Measurements from ENCODE around the gene CADM2. TPM values are rescaled to one million over a fixed set of nuclear protein-coding genes. Genes with fewer than 3 reads are reported as not detected.

Gene CADM2
- total and polyA plus RNA-seq, 2 experiments from 2014 or later: 2.9 to 7.8 TPM

- no peak for DNase-seq (ENCODE audit: low spot score)
- Histone ChIP-seq H4K20me1 (ENCODE audit: insufficient read depth, poor library complexity, severe bottlenecking) (no peaks in the 10 kb centered on the region), H3K9me3 (ENCODE audit: low read depth) (no peaks in the 10 kb centered on the region), H3K36me3 (replicated peaks; ENCODE audit: insufficient read depth, low read depth) (no peaks in the 10 kb centered on the region), H3K4me1 (ENCODE audit: insufficient read depth) (no peaks in the 10 kb centered on the region), H3K79me2 (no peaks in the 10 kb centered on the region), H3K4me2 (no peak overlapping the region), H3K27ac (no peak overlapping the region), H2AFZ (no peak overlapping the region), H3K9me2 (replicated peaks; ENCODE audit: insufficient read depth) (no peaks in the 10 kb centered on the region), H3K27me3 (no peaks in the 10 kb centered on the region), H3K4me3 (no peak overlapping the region)
- 71% methylated on average over 1 of the region's 1 CpG for WGBS (ENCODE audit: low lambda C conversion rate, missing lambda C conversion rate)
- no peak for TF ChIP-seq CTCF (IDR thresholded peaks at IDR 0.05; ENCODE audit: poor library complexity)
- TF ChIP-seq EZH2 (IDR thresholded peaks at IDR 0.05; ENCODE audit: borderline replicate concordance): no peak
- TF ChIP-seq EZH2phosphoT487 (IDR thresholded peaks at IDR 0.05; ENCODE audit: low read depth, severe bottlenecking, unreplicated experiment): no peak
Observed at GRCh38 chr3:85051786-85052185, 93.0 kb downstream of the CADM2 start.

- H3K4me1 ChIP-seq (ENCODE audit: insufficient read depth): no peaks in the 10 kb centered on the region
- WGBS (ENCODE audit: low lambda C conversion rate, missing lambda C conversion rate): 94% methylated on average over 1 of the region's 1 CpG
- H3K9me3 ChIP-seq (ENCODE audit: low read depth): no peaks in the 10 kb centered on the region
- H2AFZ ChIP-seq: no peak overlapping the region
- DNase-seq (ENCODE audit: low spot score): no peak
- no peak overlapping the region for H3K27ac ChIP-seq
- TF ChIP-seq CTCF (IDR thresholded peaks at IDR 0.05; ENCODE audit: poor library complexity) (no peak), EZH2 (IDR thresholded peaks at IDR 0.05; ENCODE audit: borderline replicate concordance) (no peak), EZH2phosphoT487 (IDR thresholded peaks at IDR 0.05; ENCODE audit: low read depth, severe bottlenecking, unreplicated experiment) (no peak)
- H3K36me3 ChIP-seq (replicated peaks; ENCODE audit: insufficient read depth, low read depth): no peaks in the 10 kb centered on the region
- no peaks in the 10 kb centered on the region for H4K20me1 ChIP-seq (ENCODE audit: insufficient read depth, poor library complexity, severe bottlenecking)
- no peak overlapping the region for H3K4me3 ChIP-seq
- H3K9me2 ChIP-seq (replicated peaks; ENCODE audit: insufficient read depth): no peaks in the 10 kb centered on the region
- H3K79me2 ChIP-seq: no peaks in the 10 kb centered on the region
- no peak overlapping the region for H3K4me2 ChIP-seq
- no peaks in the 10 kb centered on the region for H3K27me3 ChIP-seq
Observed at GRCh38 chr3:85053626-85054025, 94.8 kb downstream of the CADM2 start.

GRCh38 chr3:85054579-85054978 is 95.8 kb downstream of the CADM2 start:
- H3K9me3 ChIP-seq (ENCODE audit: low read depth): no peaks in the 10 kb centered on the region
- no peaks in the 10 kb centered on the region for H3K79me2 ChIP-seq
- H3K36me3 ChIP-seq (replicated peaks; ENCODE audit: insufficient read depth, low read depth): no peaks in the 10 kb centered on the region

More at GRCh38 chr3:85054579-85054978, 95.8 kb downstream of the CADM2 start:
- Histone ChIP-seq H3K4me2 (no peak overlapping the region), H3K4me1 (ENCODE audit: insufficient read depth) (no peaks in the 10 kb centered on the region), H3K27ac (no peak overlapping the region), H2AFZ (no peak overlapping the region), H3K4me3 (no peak overlapping the region), H3K27me3 (no peaks in the 10 kb centered on the region), H4K20me1 (ENCODE audit: insufficient read depth, poor library complexity, severe bottlenecking) (no peaks in the 10 kb centered on the region), H3K9me2 (replicated peaks; ENCODE audit: insufficient read depth) (no peaks in the 10 kb centered on the region)
- DNase-seq (ENCODE audit: low spot score): no peak
- TF ChIP-seq EZH2 (IDR thresholded peaks at IDR 0.05; ENCODE audit: borderline replicate concordance) (no peak), EZH2phosphoT487 (IDR thresholded peaks at IDR 0.05; ENCODE audit: low read depth, severe bottlenecking, unreplicated experiment) (no peak), CTCF (IDR thresholded peaks at IDR 0.05; ENCODE audit: poor library complexity) (no peak)
- WGBS (ENCODE audit: low lambda C conversion rate, missing lambda C conversion rate): 90% methylated on average over 3 of the region's 3 CpGs

Measured in hepatocyte (in vitro differentiated cells).